Fibroblast of pulmonary artery (primary cell): ENCODE measurements around the gene TSGA10.
A peak's percentile ranks its signal among the peaks of the same experiment; 100 is the strongest.

Source experiments
- DNase-seq: peaks from one replicate; pipeline ENCODE4 v3.0.0-alpha.2; 2010; ENCODE audit warnings: low read depth
- H3K4me3 ChIP-seq: replicated peaks from 2 replicates; pipeline ENCODE4 v1.5.1; 2011; ENCODE audit warnings: low read depth, mild to moderate bottlenecking, control low read depth, low read length, moderate library complexity
- TF ChIP-seq, protein P1 (sequence below): IDR thresholded peaks from 2 replicates; pipeline ENCODE4 v1.5.1; 2011; ENCODE audit warnings: mild to moderate bottlenecking, control low read depth, low read length, inconsistent platforms; ENCODE audit errors: missing control alignments

Gene TSGA10

DNA sequence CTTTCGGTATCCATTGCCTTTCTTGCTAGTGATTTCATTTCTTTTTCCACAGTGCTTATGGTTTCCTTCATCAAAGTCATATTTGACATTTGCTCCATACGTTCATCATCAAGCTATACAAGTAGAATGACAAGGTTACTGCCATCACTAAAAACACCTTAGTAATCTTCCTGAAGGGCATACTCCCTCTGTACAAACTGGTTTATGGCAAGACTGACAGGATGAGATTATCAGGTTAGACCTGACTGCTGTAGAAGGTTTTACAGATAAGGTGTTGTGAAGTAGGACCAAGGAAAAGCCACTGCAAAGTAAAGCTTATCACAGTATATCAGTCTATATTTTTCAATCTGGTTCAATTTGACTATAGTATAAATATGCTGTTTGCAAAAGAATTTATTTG, 50.7 kb downstream of the TSGA10 start:
- TF ChIP-seq, protein P1, sequence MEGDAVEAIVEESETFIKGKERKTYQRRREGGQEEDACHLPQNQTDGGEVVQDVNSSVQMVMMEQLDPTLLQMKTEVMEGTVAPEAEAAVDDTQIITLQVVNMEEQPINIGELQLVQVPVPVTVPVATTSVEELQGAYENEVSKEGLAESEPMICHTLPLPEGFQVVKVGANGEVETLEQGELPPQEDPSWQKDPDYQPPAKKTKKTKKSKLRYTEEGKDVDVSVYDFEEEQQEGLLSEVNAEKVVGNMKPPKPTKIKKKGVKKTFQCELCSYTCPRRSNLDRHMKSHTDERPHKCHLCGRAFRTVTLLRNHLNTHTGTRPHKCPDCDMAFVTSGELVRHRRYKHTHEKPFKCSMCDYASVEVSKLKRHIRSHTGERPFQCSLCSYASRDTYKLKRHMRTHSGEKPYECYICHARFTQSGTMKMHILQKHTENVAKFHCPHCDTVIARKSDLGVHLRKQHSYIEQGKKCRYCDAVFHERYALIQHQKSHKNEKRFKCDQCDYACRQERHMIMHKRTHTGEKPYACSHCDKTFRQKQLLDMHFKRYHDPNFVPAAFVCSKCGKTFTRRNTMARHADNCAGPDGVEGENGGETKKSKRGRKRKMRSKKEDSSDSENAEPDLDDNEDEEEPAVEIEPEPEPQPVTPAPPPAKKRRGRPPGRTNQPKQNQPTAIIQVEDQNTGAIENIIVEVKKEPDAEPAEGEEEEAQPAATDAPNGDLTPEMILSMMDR: no peak
- DNase-seq: no peak

DNA sequence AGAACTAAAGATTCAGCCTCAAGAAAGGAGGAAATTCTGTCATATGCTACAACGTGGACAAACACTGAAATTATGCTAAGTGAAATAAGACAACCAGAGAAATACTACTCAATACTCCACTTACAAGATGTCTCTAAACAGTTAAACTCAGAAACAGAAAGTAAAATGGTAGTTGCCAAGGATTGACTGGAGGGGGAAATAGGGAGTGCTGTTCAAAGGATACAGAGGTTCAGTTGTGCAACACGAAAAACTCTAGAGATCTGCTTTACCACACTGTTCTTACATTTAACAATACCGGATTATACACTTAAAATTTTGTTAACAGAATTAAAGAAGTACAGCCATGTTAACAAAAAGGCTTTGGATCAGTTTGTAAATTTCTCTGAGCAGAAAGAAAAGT, 53.0 kb downstream of the TSGA10 start:
- peak; percentile 38 for DNase-seq
- H3K4me3 ChIP-seq: no peak overlapping the region
- TF ChIP-seq, protein P1: no peak

More for the DNA sequence above, 50.7 kb downstream of the TSGA10 start:
- no peak overlapping the region for H3K4me3 ChIP-seq

DNA sequence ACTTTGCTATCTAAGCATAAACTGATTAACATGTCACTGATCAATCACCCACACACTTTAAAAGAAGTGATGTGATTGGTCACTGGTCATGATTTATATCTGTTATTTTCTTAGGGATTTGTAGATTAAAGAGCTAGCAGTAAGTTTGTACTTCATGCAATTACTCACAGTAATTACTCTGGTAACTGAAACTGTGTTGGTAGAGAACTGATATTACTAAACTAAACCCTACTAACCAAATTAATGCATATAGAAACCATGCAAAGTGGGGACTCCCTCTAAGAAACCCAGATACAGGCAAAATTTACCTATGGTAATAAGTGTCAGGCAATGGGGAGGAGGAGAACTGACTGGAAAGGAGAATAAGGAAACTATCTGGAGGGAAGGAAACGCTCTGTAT, 58.0 kb downstream of the TSGA10 start:
- H3K4me3 ChIP-seq: no peak overlapping the region
- no peak for DNase-seq
- TF ChIP-seq, protein P1: no peak

DNA sequence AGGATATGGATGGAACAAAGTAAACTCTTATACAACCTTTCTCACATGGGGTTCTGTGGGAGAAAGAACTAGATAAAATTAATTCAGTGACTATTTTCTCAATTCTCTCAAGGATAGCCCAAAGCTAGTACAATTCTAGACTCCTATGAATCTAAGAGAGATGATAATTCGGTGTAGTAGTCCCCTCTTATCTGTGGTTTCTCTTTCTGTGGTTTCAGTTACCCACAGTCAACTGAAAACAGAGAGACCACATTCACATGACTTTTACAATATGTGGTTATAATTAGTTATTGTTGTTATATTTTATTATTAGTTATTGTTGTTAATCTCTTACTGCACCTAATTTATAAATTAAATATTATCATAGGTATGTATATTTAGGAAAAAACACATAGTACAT, 66.7 kb downstream of the TSGA10 start:
- TF ChIP-seq, protein P1: no peak
- no peak for DNase-seq
- H3K4me3 ChIP-seq: no peak overlapping the region

DNA sequence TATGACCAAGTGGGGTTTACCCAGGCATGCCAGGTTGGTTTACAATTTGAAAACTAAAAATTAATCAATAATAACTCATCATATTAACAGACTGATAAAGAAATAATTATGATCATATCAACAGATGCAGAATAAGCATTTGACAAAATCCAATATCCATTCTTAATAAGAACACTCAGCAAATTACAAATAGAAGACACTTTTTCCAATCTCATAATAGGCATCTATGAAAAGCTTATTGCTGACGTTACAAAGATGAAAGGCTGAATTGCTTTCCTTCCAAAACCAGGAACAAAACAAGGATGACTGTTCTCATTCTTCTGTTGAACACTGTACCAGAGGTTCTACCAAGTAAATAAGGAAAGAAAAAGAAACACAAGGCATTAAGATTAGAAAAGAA, 68.4 kb downstream of the TSGA10 start:
- no peak overlapping the region for H3K4me3 ChIP-seq
- TF ChIP-seq, protein P1: no peak
- DNase-seq: no peak

DNA sequence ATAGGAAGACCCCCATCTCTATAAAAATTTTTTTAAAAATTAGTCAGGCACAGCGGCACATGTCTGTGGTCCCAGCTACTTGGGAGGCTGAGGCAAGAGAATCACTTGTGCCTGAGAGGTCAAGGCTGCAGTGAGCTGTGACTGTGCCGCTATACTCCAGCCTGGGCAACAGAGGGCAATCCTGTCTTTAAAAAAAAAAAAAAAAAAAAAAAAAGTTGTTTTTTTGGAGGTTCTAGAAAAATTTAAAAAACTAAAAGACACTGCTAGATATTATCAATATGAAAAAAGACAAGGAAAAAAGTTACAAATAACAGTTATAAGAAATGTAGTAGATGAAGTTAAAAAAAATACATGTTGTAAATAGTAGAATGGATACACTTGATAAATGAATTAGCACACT, 69.3 kb downstream of the TSGA10 start:
- peak; percentile 16 for DNase-seq
- H3K4me3 ChIP-seq: no peak overlapping the region
- TF ChIP-seq, protein P1: peak; percentile 35

DNA sequence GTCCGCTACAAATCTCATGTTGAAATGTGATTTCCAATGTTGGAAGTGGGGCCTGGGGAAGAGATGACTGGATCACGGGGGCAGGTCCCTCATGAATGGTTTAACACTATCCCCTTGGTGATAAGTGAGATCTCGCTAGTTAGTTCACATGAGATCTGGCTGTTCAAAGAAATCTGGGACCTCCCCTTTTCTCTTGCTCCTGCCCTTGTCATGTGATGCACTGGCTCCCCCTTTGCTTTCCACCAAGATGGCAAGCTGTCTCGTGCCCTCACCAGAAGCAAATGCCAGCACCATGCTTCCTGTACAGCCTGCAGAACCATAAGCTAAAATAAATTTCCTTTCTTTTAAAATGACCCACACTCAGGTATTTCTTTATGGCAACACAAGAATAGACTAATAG, 70.5 kb downstream of the TSGA10 start:
- DNase-seq: no peak
- TF ChIP-seq, protein P1: no peak
- no peak overlapping the region for H3K4me3 ChIP-seq
